K562 (cell line): ENCODE results near the gene TNPO2. TPM values are rescaled to one million over a fixed set of nuclear protein-coding genes. Genes with fewer than 3 reads are reported as not detected.

Experiments
- CHD4 ChIP-seq: fragments of 200-600 bp; sonication (generic); IDR thresholded peaks from 3 replicates; pipeline ENCODE4 v1.6.1; 2012; ENCODE audit warnings: low read depth, mild to moderate bottlenecking, mixed read lengths, low read length, inconsistent platforms; ENCODE audit not compliant: insufficient read depth, insufficient replicate concordance, poor library complexity, severe bottlenecking
- FOSL1 ChIP-seq: fragments of 200-800 bp; sonication (Bioruptor generic); conservative IDR thresholded peaks from 2 replicates; pipeline ENCODE4 v1.6.1; 2016; ENCODE audit warnings: missing genetic modification characterization, missing compliant biosample characterization
- GTF2B ChIP-seq: IDR thresholded peaks from 2 replicates; pipeline ENCODE4 v1.6.1; 2011; ENCODE audit not compliant: insufficient read length; ENCODE audit errors: extremely low read depth
- HOMEZ ChIP-seq: fragments of 250-450 bp; sonication (Bioruptor Pico); IDR thresholded peaks from 2 replicates; pipeline ENCODE4 v1.4.0; 2020; ENCODE audit warnings: mild to moderate bottlenecking, moderate library complexity
- NCOA1 ChIP-seq: fragments of 450-650 bp; IDR thresholded peaks from 2 replicates; pipeline ENCODE4 v1.6.1; 2016; ENCODE audit warnings: low read depth
- NR2C2 ChIP-seq, 2 experiments: fragments of 200-800 bp in 1 of 2; sonication (Bioruptor generic) in 1 of 2; sonication (generic) in 1 of 2; formaldehyde crosslinking in 1 of 2; IDR thresholded peaks; 2 replicates each; pipeline versions ENCODE4 v1.6.1 to v1.8.0; 2016 to 2022; ENCODE audit warnings: mild to moderate bottlenecking in 1 of 2, missing compliant biosample characterization in 1 of 2, missing genetic modification characterization in 1 of 2, missing genetic modification reagents in 1 of 2
- PCBP2 ChIP-seq: fragments of 200-400 bp; formaldehyde crosslinking; IDR thresholded peaks from 2 replicates; pipeline ENCODE4 v1.6.1; 2018; ENCODE audit warnings: low read length, low read depth, mild to moderate bottlenecking, moderate library complexity; ENCODE audit not compliant: poor library complexity, severe bottlenecking
- POLR2H ChIP-seq: IDR thresholded peaks from 2 replicates; pipeline ENCODE4 v1.6.1; 2016; ENCODE audit warnings: missing genetic modification characterization, low read depth, mild to moderate bottlenecking, control low read depth, missing compliant biosample characterization, moderate library complexity
- RB1 ChIP-seq: fragments of 450-650 bp; IDR thresholded peaks from 2 replicates; pipeline ENCODE4 v1.6.1; 2017; ENCODE audit warnings: low read depth, mild to moderate bottlenecking
- RBM15 ChIP-seq: fragments of 200-400 bp; formaldehyde crosslinking; IDR thresholded peaks from 2 replicates; pipeline ENCODE4 v1.6.1; 2018; ENCODE audit warnings: mild to moderate bottlenecking, low read length, moderate library complexity; ENCODE audit not compliant: insufficient read depth
- RFX7 ChIP-seq: fragments of 250-450 bp; sonication (Bioruptor Pico); IDR thresholded peaks from 2 replicates; pipeline ENCODE4 v1.5.1; 2021; ENCODE audit warnings: mild to moderate bottlenecking
- SNIP1 ChIP-seq: fragments of 450-650 bp; IDR thresholded peaks from 2 replicates; pipeline ENCODE4 v1.7.1; 2017; ENCODE audit warnings: low read depth, mild to moderate bottlenecking
- SRSF9 ChIP-seq: fragments of 200-400 bp; formaldehyde crosslinking; IDR thresholded peaks from 2 replicates; pipeline ENCODE4 v1.6.1; 2017; ENCODE audit warnings: low read depth, low read length, borderline replicate concordance
- STAT5B ChIP-seq: fragments of 250-450 bp; sonication (Bioruptor Pico); IDR thresholded peaks from 2 replicates; pipeline ENCODE4 v1.8.0; 2021; ENCODE audit warnings: mild to moderate bottlenecking, inconsistent platforms
- ZC3H4 ChIP-seq: sonication (generic); formaldehyde crosslinking; IDR thresholded peaks from 2 replicates; pipeline ENCODE4 v1.9.0; 2021; ENCODE audit warnings: missing genetic modification reagents, borderline replicate concordance
- ZNF3 ChIP-seq: fragments of 250-450 bp; sonication (Bioruptor Pico); IDR thresholded peaks from 2 replicates; pipeline ENCODE4 v1.5.0; 2021; ENCODE audit warnings: mild to moderate bottlenecking, moderate library complexity
- ZNF551 ChIP-seq: fragments of 250-450 bp; sonication (Bioruptor Pico); IDR thresholded peaks from 2 replicates; pipeline ENCODE4 v1.5.0; 2021; ENCODE audit warnings: mild to moderate bottlenecking, moderate library complexity
- ZNF584 ChIP-seq: fragments of 200-800 bp; sonication (Bioruptor generic); IDR thresholded peaks from 2 replicates; pipeline ENCODE4 v1.6.1; 2016; ENCODE audit warnings: low read depth, mild to moderate bottlenecking, missing genetic modification characterization, missing compliant biosample characterization
- polyA plus RNA-seq, 8 experiments: library from polyadenylated mRNA; depleted of rRNA in 4 of 8; stranded (reverse) in 5 of 8; unstranded in 3 of 8; fragments of >200 nt; fragmentation: Nextera tagmentation in 2 of 8; fragmentation: Illumina TruSeq in 1 of 8; extraction: Ambion mirVana in 2 of 8; extraction: Trizol in 1 of 8; gene quantifications; 2 replicates each; pipeline versions ENCODE4 v1.2.1 to v1.2.3, GENCODE V29; 2011 to 2014; ENCODE audit warnings: inconsistent platforms in 1 of 8, missing spikeins in 1 of 8
- total RNA-seq, 7 experiments: library from RNA; depleted of rRNA in 6 of 7; stranded (reverse); fragments of >200 nt in 6 of 7; fragmentation: Illumina TruSeq in 2 of 7; extraction: Trizol in 2 of 7; gene quantifications; 2 replicates each; pipeline versions ENCODE4 v1.2.1 to v1.2.3, GENCODE V29; 2011 to 2021; ENCODE audit warnings: low replicate concordance in 1 of 7
- TF ChIP-seq, protein P1 (sequence below): fragments of 200-800 bp; sonication (Bioruptor generic); IDR thresholded peaks from 2 replicates; pipeline ENCODE4 v1.6.1; 2017; ENCODE audit warnings: missing genetic modification characterization, missing compliant biosample characterization
- TF ChIP-seq, protein P2 (sequence below): sonication (generic); formaldehyde crosslinking; IDR thresholded peaks from 2 replicates; pipeline ENCODE4 v1.8.1; 2022; ENCODE audit warnings: missing genetic modification reagents
- TF ChIP-seq, protein P3 (sequence below): fragments of 450-650 bp; IDR thresholded peaks from one replicate; pipeline ENCODE4 v1.6.1; 2018; ENCODE audit warnings: mild to moderate bottlenecking, moderate library complexity; ENCODE audit not compliant: partially characterized antibody

The TNPO2 gene
- total and polyA plus RNA-seq, 9 of the 15 experiments (the other 6 are each of a cell fraction or from before 2014, with no cell fraction given) = 6.0 to 126 (median 53.8) TPM

DNA sequence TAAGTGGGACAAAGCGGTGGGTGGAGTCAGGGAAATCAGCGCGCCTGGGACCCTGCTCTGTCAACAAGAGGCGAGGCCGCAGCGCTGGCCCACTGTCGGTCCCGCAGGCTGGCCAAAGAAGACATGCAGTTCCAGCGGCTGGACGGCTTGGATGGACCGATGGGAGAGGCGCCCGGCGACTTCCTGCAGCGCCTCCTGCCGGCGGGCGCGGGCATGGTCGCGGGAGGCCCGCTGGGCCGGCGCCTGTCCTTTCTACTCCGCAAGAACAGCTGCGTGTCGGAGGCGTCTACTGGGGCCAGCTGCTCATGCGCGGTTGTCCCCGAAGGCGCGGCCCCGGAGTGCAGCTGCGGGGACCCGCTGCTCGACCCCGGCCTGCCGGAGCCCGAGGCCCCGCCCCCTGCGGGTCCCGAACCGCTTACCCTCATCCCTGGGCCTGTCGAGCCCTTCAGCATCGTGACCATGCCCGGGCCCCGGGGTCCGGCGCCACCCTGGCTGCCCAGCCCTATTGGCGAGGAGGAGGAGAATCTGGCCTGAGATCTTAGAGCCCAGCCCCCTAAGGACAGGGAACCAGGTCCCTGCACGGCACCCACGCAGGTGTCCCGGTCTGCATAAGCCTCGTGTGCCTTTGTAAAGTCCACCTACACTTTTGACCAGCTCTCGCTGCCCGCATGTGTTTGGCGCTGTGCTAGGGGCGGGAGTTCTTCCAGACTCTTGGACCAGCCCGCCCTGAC lies 34.0 kb upstream of the TNPO2 start (continued):
- no peak for TF ChIP-seq POLR2H (tag)
- TF ChIP-seq, protein P1, sequence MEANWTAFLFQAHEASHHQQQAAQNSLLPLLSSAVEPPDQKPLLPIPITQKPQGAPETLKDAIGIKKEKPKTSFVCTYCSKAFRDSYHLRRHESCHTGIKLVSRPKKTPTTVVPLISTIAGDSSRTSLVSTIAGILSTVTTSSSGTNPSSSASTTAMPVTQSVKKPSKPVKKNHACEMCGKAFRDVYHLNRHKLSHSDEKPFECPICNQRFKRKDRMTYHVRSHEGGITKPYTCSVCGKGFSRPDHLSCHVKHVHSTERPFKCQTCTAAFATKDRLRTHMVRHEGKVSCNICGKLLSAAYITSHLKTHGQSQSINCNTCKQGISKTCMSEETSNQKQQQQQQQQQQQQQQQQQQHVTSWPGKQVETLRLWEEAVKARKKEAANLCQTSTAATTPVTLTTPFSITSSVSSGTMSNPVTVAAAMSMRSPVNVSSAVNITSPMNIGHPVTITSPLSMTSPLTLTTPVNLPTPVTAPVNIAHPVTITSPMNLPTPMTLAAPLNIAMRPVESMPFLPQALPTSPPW (CRISPR knock-in tag) = no peak
- TF ChIP-seq ZNF584 (CRISPR knock-in tag) = no peak
- TF ChIP-seq ZC3H4 (CRISPR knock-in tag) = no peak
- TF ChIP-seq, protein P2, sequence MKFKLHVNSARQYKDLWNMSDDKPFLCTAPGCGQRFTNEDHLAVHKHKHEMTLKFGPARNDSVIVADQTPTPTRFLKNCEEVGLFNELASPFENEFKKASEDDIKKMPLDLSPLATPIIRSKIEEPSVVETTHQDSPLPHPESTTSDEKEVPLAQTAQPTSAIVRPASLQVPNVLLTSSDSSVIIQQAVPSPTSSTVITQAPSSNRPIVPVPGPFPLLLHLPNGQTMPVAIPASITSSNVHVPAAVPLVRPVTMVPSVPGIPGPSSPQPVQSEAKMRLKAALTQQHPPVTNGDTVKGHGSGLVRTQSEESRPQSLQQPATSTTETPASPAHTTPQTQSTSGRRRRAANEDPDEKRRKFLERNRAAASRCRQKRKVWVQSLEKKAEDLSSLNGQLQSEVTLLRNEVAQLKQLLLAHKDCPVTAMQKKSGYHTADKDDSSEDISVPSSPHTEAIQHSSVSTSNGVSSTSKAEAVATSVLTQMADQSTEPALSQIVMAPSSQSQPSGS (CRISPR knock-in tag) = peak; percentile 23; the same call in 1 of the 2 replicates
- TF ChIP-seq GTF2B = no peak
- no peak for TF ChIP-seq RBM15
- TF ChIP-seq RB1 = peak; percentile 93
- no peak for TF ChIP-seq STAT5B (CRISPR knock-in tag)
- no peak for TF ChIP-seq NCOA1
- no peak for TF ChIP-seq FOSL1 (tag)
- no peak for TF ChIP-seq NR2C2 (CRISPR knock-in tag; IDR thresholded peaks at IDR 0.05)
- no peak for TF ChIP-seq NR2C2 (tag; IDR thresholded peaks at IDR 0.05)
- TF ChIP-seq, protein P3, sequence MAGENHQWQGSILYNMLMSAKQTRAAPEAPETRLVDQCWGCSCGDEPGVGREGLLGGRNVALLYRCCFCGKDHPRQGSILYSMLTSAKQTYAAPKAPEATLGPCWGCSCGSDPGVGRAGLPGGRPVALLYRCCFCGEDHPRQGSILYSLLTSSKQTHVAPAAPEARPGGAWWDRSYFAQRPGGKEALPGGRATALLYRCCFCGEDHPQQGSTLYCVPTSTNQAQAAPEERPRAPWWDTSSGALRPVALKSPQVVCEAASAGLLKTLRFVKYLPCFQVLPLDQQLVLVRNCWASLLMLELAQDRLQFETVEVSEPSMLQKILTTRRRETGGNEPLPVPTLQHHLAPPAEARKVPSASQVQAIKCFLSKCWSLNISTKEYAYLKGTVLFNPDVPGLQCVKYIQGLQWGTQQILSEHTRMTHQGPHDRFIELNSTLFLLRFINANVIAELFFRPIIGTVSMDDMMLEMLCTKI = no peak
- TF ChIP-seq SNIP1 = no peak
- TF ChIP-seq PCBP2 = no peak
- TF ChIP-seq ZNF3 (CRISPR knock-in tag) = no peak
- TF ChIP-seq HOMEZ (CRISPR knock-in tag) = no peak
- TF ChIP-seq RFX7 (CRISPR knock-in tag) = no peak
- TF ChIP-seq SRSF9 = no peak
- TF ChIP-seq ZNF551 = no peak
- no peak for TF ChIP-seq CHD4
